ENCODE results near the gene C11orf98. TPM values are rescaled to one million over a fixed set of nuclear protein-coding genes. Genes with fewer than 3 reads are reported as not detected.
"Not testable (repeated sequence)": the region's sequence is repeated elsewhere in the genome, so short reads cannot be mapped to it uniquely, and the experiment has no call there.

Gene C11orf98
- polyA plus RNA-seq, 3 donors: 56.8 to 59.1 (median 58.5) TPM

GRCh38 chr11:62627713-62628112 lies 37.3 kb downstream of the C11orf98 start:
- no peak for DNase-seq (ENCODE audit: extremely low read depth in 1 of 11, low read depth in 9 of 11, low spot score in 4 of 11)

GRCh38 chr11:62622476-62623089 lies 42.4 kb downstream of the C11orf98 start:
- DNase-seq (ENCODE audit: extremely low read depth in 1 of 11, low read depth in 9 of 11, low spot score in 4 of 11): no peak

- DNase-seq (ENCODE audit: extremely low read depth in 1 of 11, low read depth in 9 of 11, low spot score in 4 of 11): peak; percentile 87 to 96 (median 93)
Observed at GRCh38 chr11:62621567-62622470, 43.2 kb downstream of the C11orf98 start, which contains the start of gene B3GAT3. Gene B3GAT3 (minus strand): TSS chr11:62621986. CDS start chr11:62621947, 39 bp downstream.

- DNase-seq (ENCODE audit: extremely low read depth in 1 of 11, low read depth in 9 of 11, low spot score in 4 of 11): no peak
Observed at GRCh38 chr11:62621027-62621566, 43.9 kb downstream of the C11orf98 start.

GRCh38 chr11:62616957-62617356 lies 48.1 kb downstream of the C11orf98 start:
- DNase-seq (ENCODE audit: extremely low read depth in 1 of 11, low read depth in 9 of 11, low spot score in 4 of 11): not testable (repeated sequence)

GRCh38 chr11:62615521-62615920 lies 49.5 kb downstream of the C11orf98 start:
- no peak for DNase-seq (ENCODE audit: extremely low read depth in 1 of 11, low read depth in 9 of 11, low spot score in 4 of 11)

GRCh38 chr11:62614275-62614674 lies 50.7 kb downstream of the C11orf98 start:
- DNase-seq (ENCODE audit: extremely low read depth in 1 of 11, low read depth in 9 of 11, low spot score in 4 of 11): no peak

GRCh38 chr11:62613291-62613778 lies 51.7 kb downstream of the C11orf98 start:
- DNase-seq (ENCODE audit: extremely low read depth in 1 of 11, low read depth in 9 of 11, low spot score in 4 of 11): no peak

Other genes with a start within 250 kb of the C11orf98 start
- gene SCGB1A1, start 246.2 kb downstream of the C11orf98 start, polyA plus RNA-seq (ENCODE audit: insufficient read length in 3 of 3): not detected
- 100 to 1,000 TPM; 193 to 231 (median 198) TPM for gene AHNAK, start 118.4 kb downstream of the C11orf98 start, polyA plus RNA-seq (ENCODE audit: insufficient read length in 3 of 3)
- 1,000 to 10,000 TPM; 2,243 to 2,394 (median 2,287) TPM for gene EEF1G, start 91.3 kb downstream of the C11orf98 start, polyA plus RNA-seq (ENCODE audit: insufficient read length in 3 of 3)
- gene TUT1, start 73.7 kb downstream of the C11orf98 start, polyA plus RNA-seq (ENCODE audit: insufficient read length in 3 of 3): 10 to 100 TPM; 21.2 to 27.7 (median 23.7) TPM
- 100 to 1,000 TPM in 2 of 3 donors, 10 to 100 TPM in 1; 79.7 to 105 (median 101) TPM for gene MTA2, start 63.3 kb downstream of the C11orf98 start, polyA plus RNA-seq (ENCODE audit: insufficient read length in 3 of 3)
- gene EML3, start 52.4 kb downstream of the C11orf98 start, polyA plus RNA-seq (ENCODE audit: insufficient read length in 3 of 3): 10 to 100 TPM; 30.5 to 38.5 (median 34.3) TPM
- 1 to 10 TPM; 2.9 to 4.8 (median 3.5) TPM for gene ROM1, start 52.0 kb downstream of the C11orf98 start, polyA plus RNA-seq (ENCODE audit: insufficient read length in 3 of 3)
- 10 to 100 TPM; 20.8 to 42.2 (median 36.5) TPM for gene B3GAT3, start 43.2 kb downstream of the C11orf98 start, polyA plus RNA-seq (ENCODE audit: insufficient read length in 3 of 3)
- 100 to 1,000 TPM; 349 to 398 (median 360) TPM for gene GANAB, start 18.6 kb downstream of the C11orf98 start, polyA plus RNA-seq (ENCODE audit: insufficient read length in 3 of 3)
- 10 to 100 TPM; 18.1 to 22.7 (median 19.2) TPM for gene INTS5, start 11.9 kb downstream of the C11orf98 start, polyA plus RNA-seq (ENCODE audit: insufficient read length in 3 of 3)
- gene CSKMT, start 102 bp upstream of the C11orf98 start, polyA plus RNA-seq (ENCODE audit: insufficient read length in 3 of 3): 1 to 10 TPM; 3.8 to 5.9 (median 4.6) TPM
- 10 to 100 TPM in 2 of 3 donors, 1 to 10 TPM in 1; 6.4 to 12.5 (median 10.7) TPM for gene UQCC3, start 6.5 kb upstream of the C11orf98 start, polyA plus RNA-seq (ENCODE audit: insufficient read length in 3 of 3)
- gene LBHD1, start 7.1 kb upstream of the C11orf98 start, polyA plus RNA-seq (ENCODE audit: insufficient read length in 3 of 3): 1 to 10 TPM; 6.3 to 6.8 (median 6.4) TPM
- 100 to 1,000 TPM; 147 to 191 (median 164) TPM for gene UBXN1, start 13.9 kb upstream of the C11orf98 start, polyA plus RNA-seq (ENCODE audit: insufficient read length in 3 of 3)
- 1 to 10 TPM in 2 of 3 donors, under 1 TPM in 1; 0.75 to 1.3 (median 1.1) TPM for gene LRRN4CL, start 24.3 kb upstream of the C11orf98 start, polyA plus RNA-seq (ENCODE audit: insufficient read length in 3 of 3)
- 10 to 100 TPM; 60.1 to 70.8 (median 63.0) TPM for gene BSCL2, start 42.2 kb upstream of the C11orf98 start, polyA plus RNA-seq (ENCODE audit: insufficient read length in 3 of 3)
- gene GNG3, start 42.5 kb upstream of the C11orf98 start, polyA plus RNA-seq (ENCODE audit: insufficient read length in 3 of 3): 1 to 10 TPM; 1.4 to 2.6 (median 2.0) TPM
- gene HNRNPUL2, start 62.2 kb upstream of the C11orf98 start, polyA plus RNA-seq (ENCODE audit: insufficient read length in 3 of 3): 10 to 100 TPM; 82.0 to 92.8 (median 92.6) TPM
- 10 to 100 TPM; 38.1 to 48.2 (median 41.8) TPM for gene TTC9C, start 63.3 kb upstream of the C11orf98 start, polyA plus RNA-seq (ENCODE audit: insufficient read length in 3 of 3)
- 1 to 10 TPM; 7.3 to 8.1 (median 7.5) TPM for gene ZBTB3, start 89.0 kb upstream of the C11orf98 start, polyA plus RNA-seq (ENCODE audit: insufficient read length in 3 of 3)
- gene POLR2G, start 96.4 kb upstream of the C11orf98 start, polyA plus RNA-seq (ENCODE audit: insufficient read length in 3 of 3): 100 to 1,000 TPM; 133 to 162 (median 156) TPM
- gene TAF6L, start 106.2 kb upstream of the C11orf98 start, polyA plus RNA-seq (ENCODE audit: insufficient read length in 3 of 3): 10 to 100 TPM; 27.1 to 38.7 (median 33.1) TPM
- gene TMEM179B, start 122.2 kb upstream of the C11orf98 start, polyA plus RNA-seq (ENCODE audit: insufficient read length in 3 of 3): 10 to 100 TPM; 58.3 to 73.4 (median 71.4) TPM
- gene TMEM223, start 126.8 kb upstream of the C11orf98 start, polyA plus RNA-seq (ENCODE audit: insufficient read length in 3 of 3): 10 to 100 TPM; 21.8 to 30.6 (median 29.2) TPM
- 100 to 1,000 TPM; 114 to 137 (median 116) TPM for gene NXF1, start 140.2 kb upstream of the C11orf98 start, polyA plus RNA-seq (ENCODE audit: insufficient read length in 3 of 3)
- gene STX5, start 166.8 kb upstream of the C11orf98 start, polyA plus RNA-seq (ENCODE audit: insufficient read length in 3 of 3): 10 to 100 TPM; 51.6 to 57.9 (median 56.7) TPM
- under 1 TPM in 1 of 3 donors, not detected in 2; 0.42 TPM for gene TEX54, start 167.6 kb upstream of the C11orf98 start, polyA plus RNA-seq (ENCODE audit: insufficient read length in 3 of 3)
- gene WDR74, start 174.4 kb upstream of the C11orf98 start, polyA plus RNA-seq (ENCODE audit: insufficient read length in 3 of 3): 10 to 100 TPM; 33.7 to 48.3 (median 43.5) TPM
- 100 to 1,000 TPM; 164 to 215 (median 179) TPM for gene SLC3A2, start 215.7 kb upstream of the C11orf98 start, polyA plus RNA-seq (ENCODE audit: insufficient read length in 3 of 3)